BE2C (cell line): ENCODE data around the gene APRT.

ENCODE experiments used
- DNase-seq: peaks from one replicate; pipeline ENCODE4 v3.0.0-alpha.2; 2020
- H3K27me3 ChIP-seq: fragments of 250-450 bp; sonication (Bioruptor Pico); 2 replicates; pipeline ENCODE4 v1.5.1; 2020; ENCODE audit warnings: mild to moderate bottlenecking
- H3K36me3 ChIP-seq: fragments of 250-450 bp; sonication (Bioruptor Pico); 2 replicates; pipeline ENCODE4 v1.5.1; 2020; ENCODE audit warnings: mild to moderate bottlenecking
- H3K4me1 ChIP-seq: fragments of 250-450 bp; sonication (Bioruptor Pico); 2 replicates; pipeline ENCODE4 v1.5.1; 2020
- H3K4me3 ChIP-seq: 2 replicates; pipeline ENCODE4 v1.5.1; 2011; ENCODE audit warnings: low read depth, low read length
- H3K9me3 ChIP-seq: fragments of 250-450 bp; sonication (Bioruptor Pico); 2 replicates; pipeline ENCODE4 v1.5.1; 2020
- TF ChIP-seq, protein P1 (sequence below): IDR thresholded peaks from 2 replicates; pipeline ENCODE4 v1.5.1; 2012; ENCODE audit warnings: mild to moderate bottlenecking, low read depth, low read length

Gene APRT

DNA sequence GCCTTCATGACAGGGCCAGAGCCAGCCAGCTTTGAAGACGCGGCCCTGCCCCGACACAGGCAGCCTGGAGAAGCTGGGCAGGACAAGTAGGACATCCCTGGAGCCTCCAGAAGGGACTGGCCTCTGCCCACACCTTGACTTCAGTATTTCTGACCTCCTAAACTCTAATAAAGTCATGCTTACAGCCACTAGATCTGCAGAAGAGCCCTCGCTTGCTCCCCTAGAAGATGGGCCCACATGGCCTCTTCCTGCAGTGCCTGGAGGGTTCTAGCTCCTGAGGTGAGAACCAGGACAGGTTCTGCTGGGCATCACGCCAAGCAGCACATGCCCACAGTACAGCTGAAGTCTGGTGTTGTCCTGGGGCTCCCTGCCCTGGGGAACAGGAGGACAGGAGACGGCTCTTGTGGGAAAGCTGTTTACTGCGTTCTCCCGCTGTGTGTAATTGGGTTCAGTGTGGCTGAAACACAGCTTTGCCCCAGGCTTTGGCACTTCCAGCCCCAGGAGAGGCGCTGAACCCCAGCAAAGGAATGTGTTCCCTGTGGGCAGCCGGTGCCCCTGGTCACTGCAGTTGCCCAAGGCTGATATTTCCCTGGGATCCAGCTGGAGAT, 2.6 kb downstream of the APRT start:
- TF ChIP-seq, protein P1, sequence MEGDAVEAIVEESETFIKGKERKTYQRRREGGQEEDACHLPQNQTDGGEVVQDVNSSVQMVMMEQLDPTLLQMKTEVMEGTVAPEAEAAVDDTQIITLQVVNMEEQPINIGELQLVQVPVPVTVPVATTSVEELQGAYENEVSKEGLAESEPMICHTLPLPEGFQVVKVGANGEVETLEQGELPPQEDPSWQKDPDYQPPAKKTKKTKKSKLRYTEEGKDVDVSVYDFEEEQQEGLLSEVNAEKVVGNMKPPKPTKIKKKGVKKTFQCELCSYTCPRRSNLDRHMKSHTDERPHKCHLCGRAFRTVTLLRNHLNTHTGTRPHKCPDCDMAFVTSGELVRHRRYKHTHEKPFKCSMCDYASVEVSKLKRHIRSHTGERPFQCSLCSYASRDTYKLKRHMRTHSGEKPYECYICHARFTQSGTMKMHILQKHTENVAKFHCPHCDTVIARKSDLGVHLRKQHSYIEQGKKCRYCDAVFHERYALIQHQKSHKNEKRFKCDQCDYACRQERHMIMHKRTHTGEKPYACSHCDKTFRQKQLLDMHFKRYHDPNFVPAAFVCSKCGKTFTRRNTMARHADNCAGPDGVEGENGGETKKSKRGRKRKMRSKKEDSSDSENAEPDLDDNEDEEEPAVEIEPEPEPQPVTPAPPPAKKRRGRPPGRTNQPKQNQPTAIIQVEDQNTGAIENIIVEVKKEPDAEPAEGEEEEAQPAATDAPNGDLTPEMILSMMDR = no peak
- H3K9me3 ChIP-seq = peaks cover 5% of the 10 kb centered on the region; the same call in 1 of the 2 replicates
- no peak overlapping the region for H3K4me3 ChIP-seq
- peaks cover 4% of the 10 kb centered on the region; the same call in 1 of the 2 replicates for H3K27me3 ChIP-seq
- H3K4me1 ChIP-seq = peaks cover 9% of the 10 kb centered on the region
- DNase-seq = peak; percentile 61
- peaks cover 67% of the 10 kb centered on the region for H3K36me3 ChIP-seq

DNA sequence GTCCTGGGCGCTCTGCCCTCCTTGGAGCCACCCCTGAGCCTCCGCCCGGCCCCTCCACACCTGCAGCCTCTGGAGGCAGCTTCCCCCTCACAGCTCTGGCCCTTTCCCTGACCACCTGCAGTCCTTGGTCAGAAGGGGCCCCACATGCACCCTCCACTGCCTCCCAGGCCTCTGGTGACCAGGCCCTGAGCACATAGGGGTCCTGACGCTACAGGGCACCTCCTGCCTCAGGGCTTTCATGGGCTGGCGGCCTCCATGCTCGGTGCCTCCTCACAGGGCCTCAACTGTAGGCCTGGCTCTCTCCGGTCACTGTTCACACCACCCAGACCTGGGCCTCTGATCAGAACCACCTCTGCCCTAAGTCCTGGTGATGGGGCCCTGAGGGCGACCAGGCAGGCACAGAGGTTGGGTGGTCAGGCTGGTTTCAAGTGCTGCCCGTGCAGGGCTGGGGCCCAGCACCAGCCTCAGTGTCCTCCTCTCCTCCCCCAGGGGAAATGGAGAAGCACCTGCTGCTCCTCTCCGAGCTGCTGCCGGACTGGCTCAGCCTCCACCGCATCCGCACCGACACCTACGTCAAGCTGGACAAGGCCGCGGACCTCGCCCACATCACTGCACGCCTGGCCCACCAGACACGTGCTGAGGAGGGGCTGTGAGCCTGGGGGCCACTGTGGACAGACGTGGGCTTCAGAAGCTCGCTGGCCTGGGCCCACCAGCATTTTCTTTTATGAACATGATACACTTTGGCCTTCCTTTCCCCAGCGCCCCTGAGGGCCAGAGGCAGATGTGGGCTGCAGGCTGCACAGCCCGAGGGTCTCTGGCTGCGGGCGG, 3.9 kb downstream of the APRT start:
- TF ChIP-seq, protein P1 = no peak
- H3K36me3 ChIP-seq = peaks cover 67% of the 10 kb centered on the region

DNA sequence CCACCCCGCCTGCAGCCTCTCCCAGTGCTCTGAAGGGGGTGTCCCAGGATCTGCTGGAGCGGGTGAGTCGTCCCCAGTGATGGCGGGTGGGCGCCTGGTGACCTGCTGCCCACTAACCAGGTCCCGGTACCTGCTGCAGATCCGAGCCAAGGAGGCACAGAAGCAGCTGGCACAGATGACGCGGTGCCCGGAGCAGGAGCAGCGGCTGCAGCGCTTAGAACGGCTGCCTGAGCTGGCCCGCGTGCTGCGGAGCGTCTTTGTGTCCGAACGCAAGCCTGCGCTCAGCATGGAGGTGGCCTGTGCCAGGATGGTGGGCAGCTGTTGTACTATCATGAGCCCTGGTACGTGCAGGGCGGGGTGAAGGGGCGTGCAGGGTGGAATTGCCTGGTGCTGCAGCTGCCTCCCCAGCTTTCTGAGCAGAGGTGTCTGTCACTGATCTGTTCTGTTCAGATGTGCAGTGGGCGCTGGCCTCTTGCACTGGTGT, 4.5 kb downstream of the APRT start:
- H3K27me3 ChIP-seq = no peaks in the 10 kb centered on the region
- H3K4me3 ChIP-seq = no peak overlapping the region
- no peak for DNase-seq
- peaks cover 67% of the 10 kb centered on the region for H3K36me3 ChIP-seq
- TF ChIP-seq, protein P1 = no peak
- H3K4me1 ChIP-seq = peaks cover 9% of the 10 kb centered on the region
- peaks cover 3% of the 10 kb centered on the region; the same call in 1 of the 2 replicates for H3K9me3 ChIP-seq

More for the DNA sequence above, 3.9 kb downstream of the APRT start:
- Histone ChIP-seq H3K9me3 (peaks cover 5% of the 10 kb centered on the region; the same call in 1 of the 2 replicates), H3K4me3 (no peak overlapping the region), H3K4me1 (peaks cover 9% of the 10 kb centered on the region), H3K27me3 (no peaks in the 10 kb centered on the region)
- DNase-seq = no peak

DNA sequence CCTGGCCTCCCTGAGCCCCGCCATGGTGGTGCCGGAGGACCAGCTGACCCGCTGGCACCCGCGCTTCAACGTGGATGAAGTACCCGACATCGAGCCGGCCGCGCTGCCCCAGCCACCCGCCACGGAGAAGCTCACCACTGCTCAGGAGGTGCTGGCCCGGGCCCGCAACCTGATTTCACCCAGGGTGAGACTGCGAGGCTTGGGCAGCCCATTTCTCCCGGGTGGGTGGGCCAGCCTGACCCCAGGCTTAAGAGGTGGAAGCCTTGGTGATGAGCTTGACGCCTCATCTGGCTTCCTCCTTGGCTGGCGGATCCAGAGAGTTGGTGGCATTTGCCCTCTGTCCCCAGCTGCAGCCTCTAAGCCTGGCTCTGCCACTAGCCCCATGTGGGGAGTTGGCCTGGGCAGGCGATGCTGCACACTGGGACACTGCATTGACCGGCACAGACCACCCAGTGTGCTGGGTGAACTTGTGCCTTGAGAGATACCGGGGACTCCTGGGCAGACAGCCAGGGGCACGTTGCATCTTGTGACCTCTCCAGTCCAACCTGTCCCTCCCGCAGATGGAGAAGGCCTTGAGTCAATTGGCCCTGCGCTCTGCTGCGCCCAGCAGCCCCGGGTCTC, 5.1 kb downstream of the APRT start:
- Histone ChIP-seq H3K36me3 (peaks cover 67% of the 10 kb centered on the region), H3K27me3 (no peaks in the 10 kb centered on the region), H3K9me3 (no peaks in the 10 kb centered on the region), H3K4me1 (peaks cover 9% of the 10 kb centered on the region), H3K4me3 (no peak overlapping the region)
- DNase-seq = no peak
- TF ChIP-seq, protein P1 = no peak

DNA sequence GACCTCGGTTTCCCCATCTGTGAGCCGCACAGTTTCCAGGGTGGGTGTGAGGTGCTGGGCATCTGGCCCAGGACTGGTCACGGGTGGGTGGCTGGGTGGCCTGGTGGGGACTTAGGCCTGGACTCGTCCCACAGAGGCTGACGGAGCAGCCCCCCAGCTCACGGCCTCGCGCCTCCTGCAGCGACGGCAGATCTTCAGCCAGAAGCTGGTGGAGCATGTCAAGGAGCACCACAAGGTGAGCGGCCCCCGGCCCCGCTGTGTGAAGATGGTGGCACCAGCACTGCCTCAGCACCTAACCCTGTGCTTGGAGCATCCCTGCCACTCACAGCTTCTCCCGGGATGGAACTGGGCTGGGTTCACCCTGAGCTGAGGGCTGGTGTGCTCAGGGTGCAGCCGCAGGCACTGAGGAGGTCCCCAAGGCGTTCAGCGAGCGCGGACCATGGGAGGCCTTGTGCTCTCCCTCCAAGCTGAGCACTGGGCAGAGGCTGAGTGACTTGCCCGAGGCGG, 5.8 kb downstream of the APRT start:
- DNase-seq = no peak
- H3K4me3 ChIP-seq = no peak overlapping the region
- H3K36me3 ChIP-seq = peaks cover 67% of the 10 kb centered on the region
- TF ChIP-seq, protein P1 = no peak
- H3K9me3 ChIP-seq = no peaks in the 10 kb centered on the region
- H3K27me3 ChIP-seq = no peaks in the 10 kb centered on the region
- peaks cover 9% of the 10 kb centered on the region for H3K4me1 ChIP-seq
